Lower leg skin (tissue), 4 donors: ENCODE measurements around the gene ADM. TPM values are rescaled to one million over a fixed set of nuclear protein-coding genes. Genes with fewer than 3 reads are reported as not detected.

Experiments used
- DNase-seq, 2 donors: peaks; one replicate each; pipeline ENCODE4 v3.0.0-alpha.2; 2019; ENCODE audit warnings: low spot score in 2 of 2
- H3K4me3 ChIP-seq: fragments of 200-600 bp; sonication (generic); 2 replicates; pipeline ENCODE4 v1.5.1; 2017; ENCODE audit warnings: mild to moderate bottlenecking, low read depth; ENCODE audit not compliant: poor library complexity, severe bottlenecking
- POLR2A ChIP-seq, 2 donors: fragments of 450-650 bp; IDR thresholded peaks; one replicate each; pipeline ENCODE4 v1.6.1; 2016 to 2017; ENCODE audit warnings: antibody characterized with exemption in 2 of 2, mild to moderate bottlenecking in 1 of 2, moderate library complexity in 1 of 2
- WGBS, 2 donors: methylation state at CpG; one replicate each; pipeline ENCODE4 v1.1.5; 2018; 5-methylcytosine and 5-hydroxymethylcytosine counted together
- intact Hi-C: fragments of 100-400 bp; cut with DNase I; formaldehyde crosslinking; loops from one replicate; pipeline ENCODE4 v1.15.0; 2023; ENCODE audit warnings: low total_unique reads
- total RNA-seq, 4 donors: library from RNA; depleted of rRNA; stranded (reverse); fragments of >200 nt; gene quantifications; one replicate each; pipeline ENCODE4 v1.1.0, GENCODE V29; 2016
- TF ChIP-seq, protein P1 (sequence below), 3 donors: fragments of 450-650 bp; IDR thresholded peaks; one replicate each; pipeline ENCODE4 v1.5.1; 2016; ENCODE audit warnings: antibody characterized with exemption in 3 of 3, mild to moderate bottlenecking in 3 of 3, moderate library complexity in 2 of 3

ADM gene
- total RNA-seq, 4 donors from 2014 or later = 117 to 406 (median 299) TPM

DNA sequence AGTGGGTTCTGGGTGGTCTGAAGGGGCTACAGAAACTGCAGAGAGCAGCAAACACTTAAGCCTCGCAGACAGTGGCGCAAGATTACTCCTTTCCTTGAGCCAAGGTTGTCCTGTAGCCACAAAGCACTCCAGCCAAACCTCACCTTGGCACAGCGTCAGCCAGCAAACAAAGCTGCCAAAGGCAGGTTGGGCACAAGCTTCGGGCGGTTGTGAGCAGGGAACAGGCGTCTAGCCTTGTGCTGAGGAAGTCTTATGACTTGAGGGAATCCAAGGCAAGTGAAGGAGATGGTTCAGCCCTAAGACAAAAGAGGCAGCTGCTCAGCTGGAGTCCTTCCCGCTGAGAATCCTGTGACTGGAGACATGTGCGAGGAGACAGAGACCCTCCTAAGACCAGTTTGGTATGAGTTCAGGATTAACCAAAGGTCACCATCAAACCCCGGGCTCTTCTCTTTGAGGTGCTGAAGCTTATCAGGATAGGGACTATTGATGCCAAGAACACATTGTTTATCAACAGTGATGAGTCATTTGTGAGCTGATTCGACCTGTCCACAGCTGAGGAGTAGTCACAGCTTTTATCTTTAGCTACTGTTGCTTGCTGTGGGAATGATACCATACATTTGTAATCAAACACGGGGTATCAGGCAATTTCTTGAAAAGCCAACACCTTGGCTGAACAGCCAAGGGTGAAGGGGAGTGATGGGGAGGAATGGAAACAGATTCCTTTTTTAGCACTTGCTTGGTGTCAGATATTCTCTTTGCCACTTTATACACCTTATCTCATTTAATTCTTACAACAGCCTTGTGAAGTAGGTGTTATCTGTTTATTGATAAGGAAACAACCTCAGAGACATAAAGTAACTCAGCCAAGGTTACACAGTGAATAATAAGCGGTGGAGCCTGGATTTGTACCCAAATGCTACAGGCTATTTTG lies 4.6 kb downstream of the ADM start:
- WGBS, 2 donors = 35 to 50% methylated on average over 11 to 12 of the region's 12 CpGs
- intact Hi-C loops = loop anchor here (10.0 kb wide), 1 partner anchor 105 kb away; no protein-coding TSS in a partner anchor
- TF ChIP-seq, protein P1, sequence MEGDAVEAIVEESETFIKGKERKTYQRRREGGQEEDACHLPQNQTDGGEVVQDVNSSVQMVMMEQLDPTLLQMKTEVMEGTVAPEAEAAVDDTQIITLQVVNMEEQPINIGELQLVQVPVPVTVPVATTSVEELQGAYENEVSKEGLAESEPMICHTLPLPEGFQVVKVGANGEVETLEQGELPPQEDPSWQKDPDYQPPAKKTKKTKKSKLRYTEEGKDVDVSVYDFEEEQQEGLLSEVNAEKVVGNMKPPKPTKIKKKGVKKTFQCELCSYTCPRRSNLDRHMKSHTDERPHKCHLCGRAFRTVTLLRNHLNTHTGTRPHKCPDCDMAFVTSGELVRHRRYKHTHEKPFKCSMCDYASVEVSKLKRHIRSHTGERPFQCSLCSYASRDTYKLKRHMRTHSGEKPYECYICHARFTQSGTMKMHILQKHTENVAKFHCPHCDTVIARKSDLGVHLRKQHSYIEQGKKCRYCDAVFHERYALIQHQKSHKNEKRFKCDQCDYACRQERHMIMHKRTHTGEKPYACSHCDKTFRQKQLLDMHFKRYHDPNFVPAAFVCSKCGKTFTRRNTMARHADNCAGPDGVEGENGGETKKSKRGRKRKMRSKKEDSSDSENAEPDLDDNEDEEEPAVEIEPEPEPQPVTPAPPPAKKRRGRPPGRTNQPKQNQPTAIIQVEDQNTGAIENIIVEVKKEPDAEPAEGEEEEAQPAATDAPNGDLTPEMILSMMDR (IDR thresholded peaks at IDR 0.05) = no peak
- no peak for TF ChIP-seq POLR2A (IDR thresholded peaks at IDR 0.05)
- DNase-seq = peak; percentile 81 to 96
- no peak overlapping the region for H3K4me3 ChIP-seq

DNA sequence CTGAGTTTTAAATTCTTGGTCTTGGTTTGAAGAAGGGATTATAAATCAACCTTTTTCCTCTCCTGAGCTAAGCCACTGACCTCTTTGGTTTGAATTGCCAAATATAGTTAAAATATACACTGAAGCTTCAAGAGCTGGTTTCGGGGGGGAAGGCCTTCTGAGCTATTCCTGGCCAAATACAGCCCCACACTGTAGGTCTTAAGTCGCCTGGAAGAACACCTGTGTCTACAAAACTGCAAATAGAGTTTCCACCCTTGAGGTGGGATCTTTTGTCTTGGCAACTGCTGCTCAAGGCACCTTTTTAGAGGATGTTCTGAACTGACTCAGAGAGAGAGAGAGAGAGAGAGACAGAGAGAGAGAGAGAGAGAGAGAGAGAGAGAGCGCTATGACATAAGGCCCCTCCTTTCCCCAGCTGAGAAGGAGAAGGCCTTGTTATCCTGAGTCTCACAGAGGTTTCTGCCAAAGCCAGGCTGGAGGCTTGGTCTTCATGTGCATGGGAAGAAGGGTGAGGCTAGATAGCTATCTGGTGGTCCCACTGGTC lies 5.5 kb downstream of the ADM start:
- TF ChIP-seq, protein P1 (IDR thresholded peaks at IDR 0.05) = no peak
- intact Hi-C loops = no loop called here
- peak in 1 of 2 donors; percentile 76 for DNase-seq
- 88 to 94% methylated on average over 3 of the region's 3 CpGs for WGBS, 2 donors
- no peak overlapping the region for H3K4me3 ChIP-seq

DNA sequence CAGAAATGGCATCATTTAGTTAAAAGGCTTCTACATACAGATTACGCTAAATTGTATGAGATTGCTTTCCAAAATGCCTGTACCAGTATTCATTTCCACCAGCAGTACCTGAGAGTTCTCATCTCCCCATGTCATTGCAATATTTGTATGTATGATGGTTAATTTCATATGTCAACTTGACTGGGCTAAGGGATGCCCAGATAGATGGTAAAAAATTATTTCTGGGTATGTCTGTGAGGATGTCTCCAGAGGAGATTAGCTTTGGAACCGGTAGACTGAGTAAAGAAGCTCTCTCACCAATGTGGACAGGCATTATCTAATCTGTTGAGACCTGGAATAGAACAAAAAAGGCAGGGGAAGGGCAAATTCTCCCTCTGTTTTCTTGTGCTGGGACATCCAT lies 6.9 kb downstream of the ADM start:
- WGBS, 2 donors = 93% methylated on average over 2 of the region's 2 CpGs
- H3K4me3 ChIP-seq = no peak overlapping the region
- no peak for DNase-seq
- TF ChIP-seq POLR2A (IDR thresholded peaks at IDR 0.05) = no peak
- TF ChIP-seq, protein P1 (IDR thresholded peaks at IDR 0.05) = no peak
- intact Hi-C loops = no loop called here

DNA sequence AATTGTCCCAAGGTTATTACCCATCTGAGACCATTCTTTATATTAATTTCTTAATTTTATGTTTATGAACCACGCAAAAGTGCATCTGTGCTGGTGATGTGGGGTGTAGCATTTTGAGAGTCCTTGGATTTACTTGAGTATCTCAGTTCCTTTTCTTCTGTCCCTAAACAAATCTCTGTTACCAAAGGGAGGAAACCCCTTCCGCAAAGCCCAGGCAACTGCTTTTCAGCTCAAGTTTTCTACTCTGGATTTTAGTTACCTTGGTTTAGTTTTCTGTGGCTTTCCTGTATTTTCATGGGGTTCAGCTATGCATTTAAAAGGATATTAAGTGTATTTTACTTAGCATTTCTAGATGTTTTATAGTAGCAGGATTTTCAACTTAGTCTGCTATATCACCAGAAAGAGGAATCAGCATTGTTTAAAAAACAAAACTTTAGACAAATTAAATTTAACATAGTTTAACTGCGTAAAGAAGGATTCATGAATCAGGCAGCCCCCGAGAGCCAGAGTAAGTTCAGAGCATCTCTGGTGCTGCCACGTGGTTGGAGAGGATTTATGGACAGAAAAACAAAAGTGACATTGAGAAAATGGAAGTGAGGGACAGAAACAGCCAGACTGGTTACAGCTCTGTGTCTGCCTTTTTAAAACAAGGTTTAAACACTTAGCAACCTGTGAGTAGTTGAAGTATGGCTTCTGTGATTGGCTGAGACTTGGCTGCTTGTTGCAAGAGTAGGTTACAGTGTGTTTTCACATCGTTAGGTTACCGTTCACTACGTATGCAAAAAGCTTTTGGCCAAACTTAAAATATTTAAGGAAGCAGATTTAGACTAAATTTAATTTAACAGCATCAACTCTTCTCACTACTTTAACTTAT lies 9.6 kb downstream of the ADM start:
- H3K4me3 ChIP-seq = no peak overlapping the region
- intact Hi-C loops = no loop called here
- peak in 1 of 2 donors; percentile 59 for DNase-seq
- TF ChIP-seq, protein P1 (IDR thresholded peaks at IDR 0.05) = no peak
- no peak for TF ChIP-seq POLR2A (IDR thresholded peaks at IDR 0.05)
- WGBS, 2 donors = 60 to 63% methylated on average over 8 of the region's 8 CpGs

DNA sequence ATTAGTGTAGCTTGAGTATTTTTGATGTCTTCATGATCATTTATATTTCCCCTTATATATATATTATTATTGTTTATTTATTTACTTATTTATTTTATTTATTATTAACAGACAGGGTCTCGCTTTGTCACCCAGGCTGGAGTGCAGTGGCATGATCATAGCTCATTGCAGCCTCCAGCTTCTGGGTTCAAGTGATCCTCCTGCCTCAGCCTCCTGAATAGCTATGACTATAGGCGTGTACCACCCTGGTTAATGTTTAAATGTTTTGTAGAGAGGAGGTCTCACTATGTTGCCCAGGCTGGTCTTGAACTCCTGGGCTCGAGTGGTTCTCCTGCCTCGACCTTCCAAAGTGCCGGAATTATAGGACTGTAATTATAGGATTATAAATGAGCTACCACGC lies 10.2 kb downstream of the ADM start:
- TF ChIP-seq, protein P1 (IDR thresholded peaks at IDR 0.05) = no peak
- no peak for TF ChIP-seq POLR2A (IDR thresholded peaks at IDR 0.05)
- DNase-seq = no peak
- 74 to 80% methylated on average over 6 of the region's 6 CpGs for WGBS, 2 donors
- intact Hi-C loops = no loop called here
- H3K4me3 ChIP-seq = no peak overlapping the region
